Immature natural killer cell (primary cell): ENCODE data around the gene PTGES2. TPM values are rescaled to one million over a fixed set of nuclear protein-coding genes. Genes with fewer than 3 reads are reported as not detected.
A peak's percentile ranks its signal among the peaks of the same experiment; 100 is the strongest.

ENCODE experiments used
- DNase-seq, 3 donors: peaks; one replicate each; pipeline ENCODE4 v3.0.0; 2022; ENCODE audit warnings: mixed read lengths in 1 of 3
- H3K27ac Mint-ChIP-seq, 6 donors: one replicate each; pipeline ENCODE4 v1.8.0; 2020; ENCODE audit warnings: mixed read lengths in 6 of 6, mild to moderate bottlenecking in 5 of 6, inconsistent platforms in 4 of 6, moderate library complexity in 3 of 6
- H3K27me3 Mint-ChIP-seq, 3 donors: one replicate each; pipeline ENCODE4 v1.8.0; 2020 to 2021; ENCODE audit warnings: low read depth in 3 of 3, mild to moderate bottlenecking in 3 of 3, mixed read lengths in 3 of 3, moderate library complexity in 3 of 3, inconsistent platforms in 1 of 3
- H3K36me3 Mint-ChIP-seq, 3 donors: one replicate each; pipeline ENCODE4 v1.8.0; 2020; ENCODE audit warnings: mixed read lengths in 3 of 3, inconsistent platforms in 2 of 3, mild to moderate bottlenecking in 2 of 3
- H3K4me1 Mint-ChIP-seq, 2 donors: one replicate each; pipeline ENCODE4 v1.8.0; 2020; ENCODE audit warnings: inconsistent platforms in 2 of 2, mild to moderate bottlenecking in 2 of 2, mixed read lengths in 2 of 2, moderate library complexity in 1 of 2
- H3K4me3 Mint-ChIP-seq, 5 donors: one replicate each; pipeline ENCODE4 v1.8.0; 2020; ENCODE audit warnings: mild to moderate bottlenecking in 5 of 5, mixed read lengths in 5 of 5, inconsistent platforms in 3 of 5, moderate library complexity in 3 of 5
- H3K9me3 Mint-ChIP-seq, 6 donors: one replicate each; pipeline ENCODE4 v1.8.0; 2020; ENCODE audit warnings: mild to moderate bottlenecking in 6 of 6, mixed read lengths in 6 of 6, inconsistent platforms in 4 of 6, moderate library complexity in 3 of 6
- polyA plus RNA-seq, 3 donors: library from polyadenylated mRNA; unstranded; fragments of 300-500 nt; fragmentation: Illumina TruSeq; gene quantifications; one replicate each; pipeline ENCODE4 v1.2.3, GENCODE V29; 2021

PTGES2 gene
- polyA plus RNA-seq, 3 donors from 2014 or later, result 31.4 to 60.9 (median 56.6) TPM

GRCh38 chr9:128161215-128161902 is 33.8 kb upstream of the PTGES2 start:
- H3K4me3 Mint-ChIP-seq, result peak overlapping the region; percentile 82 to 89 (median 86)
- H3K9me3 Mint-ChIP-seq, result no peaks in the 10 kb centered on the region
- H3K27ac Mint-ChIP-seq, result peak overlapping the region; percentile 14 to 65 (median 46)

DNA sequence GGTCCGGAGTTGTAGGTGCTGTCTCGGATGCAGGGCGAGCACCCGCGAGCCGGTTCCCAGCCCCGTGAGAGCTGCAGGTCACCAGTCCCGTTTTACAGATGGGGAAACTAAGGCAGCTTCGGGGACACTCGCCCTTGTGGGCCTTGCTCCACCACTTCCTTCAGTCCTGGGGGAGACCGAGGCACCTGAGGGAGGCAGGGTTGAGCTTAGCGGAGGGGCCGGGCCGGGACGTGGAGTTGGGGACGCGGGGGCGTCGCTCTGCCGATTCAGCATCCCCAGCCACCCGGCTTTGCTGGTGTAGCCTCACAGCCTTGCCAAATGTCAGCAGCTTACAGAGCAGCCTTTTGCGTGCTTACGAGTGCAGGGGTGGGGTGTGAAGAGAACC is 33.1 kb upstream of the PTGES2 start:
- Mint-ChIP-seq H3K27ac (peak overlapping the region; percentile 17 to 65 (median 46)), H3K4me3 (peak overlapping the region; percentile 82 to 89 (median 86)), H3K36me3 (peaks cover 0 to 6% (median 3%) of the 10 kb centered on the region in 3 donors), H3K9me3 (no peaks in the 10 kb centered on the region), H3K4me1 (peaks cover 19 to 23% of the 10 kb centered on the region in 2 donors), H3K27me3 (no peaks in the 10 kb centered on the region)
- peak in 1 of 3 donors; percentile 15 for DNase-seq

More at GRCh38 chr9:128161215-128161902, 33.8 kb upstream of the PTGES2 start:
- peaks cover 19 to 23% of the 10 kb centered on the region in 2 donors for H3K4me1 Mint-ChIP-seq
- DNase-seq, result no peak
- H3K36me3 Mint-ChIP-seq, result peaks cover 0 to 6% (median 4%) of the 10 kb centered on the region in 3 donors
- peaks cover 0 to 2% (median 0%) of the 10 kb centered on the region in 3 donors for H3K27me3 Mint-ChIP-seq

DNA sequence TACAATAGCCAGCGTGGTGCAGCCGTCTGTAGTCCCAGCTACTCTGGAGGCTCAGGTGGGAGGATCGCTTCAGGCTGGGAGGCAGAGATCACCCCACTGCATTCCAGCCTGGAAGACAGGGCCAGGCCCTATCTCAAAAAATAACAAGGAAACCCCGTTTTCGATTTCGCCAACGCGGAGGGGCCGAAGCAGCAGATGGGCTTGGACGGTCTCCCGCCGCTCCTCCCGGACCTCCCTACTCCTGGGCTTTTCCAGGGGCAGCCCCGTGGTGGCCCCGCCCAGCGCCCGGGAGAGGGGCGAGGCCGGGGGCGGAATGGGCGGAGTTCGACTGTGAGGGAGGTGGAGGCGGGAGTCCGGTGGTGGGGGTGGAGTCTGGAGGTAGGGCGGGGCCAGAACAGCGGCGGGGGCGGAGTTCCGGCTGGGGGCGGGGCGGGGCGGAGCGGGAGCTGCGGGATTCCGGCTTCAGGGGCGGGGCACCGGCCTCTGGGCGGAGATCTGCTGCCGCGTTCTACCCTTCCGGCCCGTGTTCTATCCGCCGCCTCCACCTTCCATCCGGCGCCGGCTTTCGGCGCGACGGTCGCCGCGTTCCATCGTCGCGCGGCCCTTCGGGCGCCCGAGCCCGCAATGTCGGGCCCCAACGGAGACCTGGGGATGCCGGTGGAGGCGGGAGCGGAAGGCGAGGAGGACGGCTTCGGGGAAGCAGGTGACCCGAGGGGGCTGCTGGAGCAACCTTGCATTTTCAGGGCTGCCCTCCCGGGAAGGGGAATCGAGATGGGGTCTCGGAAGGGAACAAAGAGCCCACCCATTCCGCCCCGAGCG is 32.5 kb upstream of the PTGES2 start, which contains the start of gene BBLN:
BBLN (plus strand) TSS at position 482 of the 819 bp plus-strand sequence; CDS start at position 625, 143 bp downstream.
- Mint-ChIP-seq H3K27me3 (no peaks in the 10 kb centered on the region), H3K36me3 (peaks cover 0 to 6% (median 3%) of the 10 kb centered on the region in 3 donors), H3K4me1 (peaks cover 19 to 23% of the 10 kb centered on the region in 2 donors), H3K27ac (peak within 1 kb of the TSS; percentile 85 to 94 (median 89)), H3K9me3 (no peaks in the 10 kb centered on the region), H3K4me3 (peak within 1 kb of the TSS; percentile 82 to 89 (median 86))
- peak; percentile 86 to 92 (median 92) for DNase-seq

GRCh38 chr9:128159522-128159783 is 31.9 kb upstream of the PTGES2 start:
- Mint-ChIP-seq H3K27me3 (no peaks in the 10 kb centered on the region), H3K27ac (peak overlapping the region; percentile 85 to 94 (median 89)), H3K4me1 (peaks cover 19 to 23% of the 10 kb centered on the region in 2 donors), H3K36me3 (peaks cover 0 to 6% (median 3%) of the 10 kb centered on the region in 3 donors), H3K4me3 (peak overlapping the region; percentile 82 to 89 (median 86)), H3K9me3 (no peaks in the 10 kb centered on the region)
- peak; percentile 35 to 44 (median 38) for DNase-seq

DNA sequence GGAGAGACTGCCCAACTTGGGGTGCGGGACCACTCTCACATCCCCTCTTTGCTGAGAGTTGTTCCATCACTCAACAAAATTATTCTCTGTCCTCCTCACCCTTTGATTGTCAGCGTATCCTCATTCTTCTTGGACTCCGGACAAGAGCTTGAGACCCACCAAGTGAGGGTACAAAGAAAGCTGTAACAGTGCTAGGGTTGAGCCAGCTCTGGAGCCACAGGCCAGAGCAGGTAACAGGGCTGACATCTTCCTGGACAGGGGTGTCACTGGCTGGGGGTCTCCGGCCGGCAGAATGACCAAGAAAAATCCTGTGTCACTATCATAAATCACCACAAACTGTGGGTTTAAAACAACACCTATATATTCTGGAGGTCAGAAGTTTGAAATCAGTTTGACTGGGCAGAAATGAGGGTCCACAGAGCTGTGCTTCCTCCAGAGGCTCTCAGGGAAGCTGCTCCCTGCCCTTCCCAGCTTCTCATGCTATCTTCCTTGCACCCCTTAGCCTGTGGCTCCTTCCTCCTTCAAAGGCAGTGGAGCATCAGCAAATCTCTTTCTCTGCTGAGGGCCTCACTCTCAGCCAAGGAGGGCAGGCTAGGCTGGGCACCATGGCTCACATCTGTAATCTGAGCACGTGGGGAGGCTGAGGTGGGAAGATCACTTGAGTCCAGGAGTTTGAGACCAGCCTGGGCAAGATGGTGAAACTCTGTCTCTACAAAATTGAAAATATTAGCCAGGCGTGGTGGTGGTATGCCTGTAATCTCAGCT is 28.4 kb upstream of the PTGES2 start:
- Mint-ChIP-seq H3K4me3 (no peak overlapping the region), H3K4me1 (peaks cover 9% of the 10 kb centered on the region in 2 donors), H3K9me3 (no peaks in the 10 kb centered on the region), H3K27ac (peak overlapping the region in 2 of 6 donors; percentile 3 to 55), H3K36me3 (no peaks in the 10 kb centered on the region), H3K27me3 (peaks cover 0 to 1% (median 0%) of the 10 kb centered on the region in 3 donors)
- DNase-seq, result no peak

GRCh38 chr9:128153947-128154695 is 26.6 kb upstream of the PTGES2 start:
- H3K4me3 Mint-ChIP-seq, result no peak overlapping the region
- DNase-seq, result no peak
- H3K9me3 Mint-ChIP-seq, result no peaks in the 10 kb centered on the region
- no peak overlapping the region for H3K27ac Mint-ChIP-seq
- no peaks in the 10 kb centered on the region for H3K36me3 Mint-ChIP-seq
- peaks cover 1 to 2% of the 10 kb centered on the region in 2 donors for H3K4me1 Mint-ChIP-seq
- H3K27me3 Mint-ChIP-seq, result peaks cover 0 to 4% (median 0%) of the 10 kb centered on the region in 3 donors

DNA sequence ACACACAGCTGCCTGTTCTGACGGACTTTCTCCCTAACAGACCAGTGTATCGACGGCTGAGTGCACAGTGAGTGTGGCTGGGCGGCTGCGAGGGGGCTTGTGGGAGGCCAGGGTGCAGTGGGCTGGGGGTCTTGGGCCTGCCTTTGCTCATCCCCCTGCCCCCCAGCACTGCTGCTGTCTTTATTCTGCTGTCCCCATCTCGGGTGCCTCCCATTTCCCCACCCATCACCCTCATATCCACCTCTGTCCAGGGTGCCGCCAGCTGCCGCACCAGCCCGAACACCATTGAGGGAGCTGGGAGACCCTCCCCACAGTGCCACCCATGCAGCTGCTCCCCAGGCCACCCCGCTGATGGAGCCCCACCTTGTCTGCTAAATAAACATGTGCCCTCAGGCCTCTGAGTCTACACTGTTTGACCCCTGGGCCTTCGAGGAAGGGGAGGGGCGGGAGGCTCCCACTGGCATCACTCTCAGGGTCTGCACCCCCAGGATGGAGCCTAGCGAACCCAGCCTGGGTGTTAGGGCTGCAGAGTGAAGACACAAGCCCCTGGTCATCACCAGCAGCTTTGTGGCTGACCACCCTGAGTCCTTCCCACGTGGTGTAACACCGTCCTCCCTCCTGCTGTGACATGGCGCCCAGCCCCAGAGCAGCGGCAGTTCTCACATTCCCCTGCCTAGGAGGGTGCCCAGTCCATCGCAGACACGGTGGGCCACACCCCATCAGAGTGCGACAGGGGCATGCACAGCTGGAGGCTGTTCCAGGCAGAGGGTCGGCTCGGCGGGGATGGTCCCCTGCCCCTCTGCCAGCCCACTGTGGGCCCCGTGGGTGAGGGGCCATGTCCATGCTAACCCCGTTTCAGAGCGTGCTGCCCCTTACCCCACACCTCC is 25.8 kb upstream of the PTGES2 start:
- Mint-ChIP-seq H3K4me3 (no peak overlapping the region), H3K27ac (no peak overlapping the region), H3K27me3 (peaks cover 0 to 4% (median 0%) of the 10 kb centered on the region in 3 donors), H3K9me3 (no peaks in the 10 kb centered on the region), H3K4me1 (no peaks in the 10 kb centered on the region), H3K36me3 (no peaks in the 10 kb centered on the region)
- DNase-seq, result no peak

- Mint-ChIP-seq H3K36me3 (no peaks in the 10 kb centered on the region), H3K4me1 (no peaks in the 10 kb centered on the region), H3K27ac (no peak overlapping the region), H3K27me3 (peaks cover 0 to 4% (median 0%) of the 10 kb centered on the region in 3 donors), H3K4me3 (no peak overlapping the region), H3K9me3 (no peaks in the 10 kb centered on the region)
- DNase-seq, result no peak
Measured at GRCh38 chr9:128152133-128153059, 24.9 kb upstream of the PTGES2 start.

GRCh38 chr9:128151309-128152132 is 24.0 kb upstream of the PTGES2 start:
- H3K4me3 Mint-ChIP-seq, result no peak overlapping the region
- no peak overlapping the region for H3K27ac Mint-ChIP-seq
- H3K36me3 Mint-ChIP-seq, result no peaks in the 10 kb centered on the region
- H3K9me3 Mint-ChIP-seq, result no peaks in the 10 kb centered on the region
- no peak for DNase-seq
- no peaks in the 10 kb centered on the region for H3K4me1 Mint-ChIP-seq
- H3K27me3 Mint-ChIP-seq, result peaks cover 0 to 4% (median 0%) of the 10 kb centered on the region in 3 donors

- Mint-ChIP-seq H3K4me1 (no peaks in the 10 kb centered on the region), H3K36me3 (no peaks in the 10 kb centered on the region), H3K9me3 (no peaks in the 10 kb centered on the region), H3K27ac (no peak overlapping the region), H3K27me3 (peaks cover 0 to 4% (median 0%) of the 10 kb centered on the region in 3 donors), H3K4me3 (no peak overlapping the region)
- DNase-seq, result no peak
Measured at GRCh38 chr9:128150594-128151308, 23.2 kb upstream of the PTGES2 start.
